Measurements from ENCODE around the gene CNIH3.

The CNIH3 gene

DNA sequence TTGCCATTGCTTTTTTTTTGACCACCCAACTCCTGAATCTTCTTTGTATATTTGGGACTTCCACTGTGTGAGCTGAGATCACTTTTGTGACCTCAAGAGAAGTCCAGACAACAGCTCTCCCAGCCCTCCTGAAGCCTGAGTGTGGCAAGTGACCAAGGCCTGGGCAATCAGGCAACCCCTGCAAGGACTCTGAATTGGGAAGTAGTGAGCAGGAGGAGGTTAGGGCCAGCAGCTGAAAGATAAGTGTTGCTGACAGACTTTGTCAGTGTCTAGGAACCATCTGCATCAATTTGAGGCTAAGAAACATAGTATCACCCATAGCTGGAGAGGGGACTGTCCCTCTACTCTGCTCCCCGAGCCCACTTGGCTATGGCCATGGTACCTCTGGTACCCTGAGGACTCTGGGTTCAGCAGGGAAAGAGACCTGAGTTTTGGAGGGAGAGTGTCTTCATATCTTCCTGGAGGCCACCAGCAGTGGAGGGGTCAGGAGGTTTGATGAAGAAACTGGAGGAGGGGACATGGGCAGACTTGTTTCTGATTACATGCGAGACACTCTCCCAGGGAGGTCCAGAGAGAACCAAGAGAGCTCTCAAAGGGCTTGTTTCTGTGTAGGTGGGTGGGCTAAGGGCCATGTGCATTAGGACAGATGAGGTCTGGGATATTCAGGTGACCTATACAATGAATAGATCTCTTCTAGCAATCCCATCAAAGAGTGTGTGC is 166.3 kb downstream of the CNIH3 start:
- Histone ChIP-seq H3K27ac (no peak overlapping the region), H3K4me3 (no peak overlapping the region), H3K9me3 (ENCODE audit: low read depth, low read length) (no peaks in the 10 kb centered on the region), H3K9ac (ENCODE audit: insufficient read length) (no peak overlapping the region), H3K36me3 (ENCODE audit: insufficient read depth, low read length) (no peaks in the 10 kb centered on the region)
- no peak for DNase-seq (ENCODE audit: low read depth, low spot score)
- TF ChIP-seq POLR2AphosphoS5 (IDR thresholded peaks at IDR 0.05; ENCODE audit: borderline replicate concordance, low read depth, low read length) (no peak), EZH2 (IDR thresholded peaks at IDR 0.05) (no peak), FOXP2 (optimal IDR thresholded peaks at IDR 0.05; ENCODE audit: control extremely low read depth, extremely low read length, insufficient read depth) (no peak)

DNA sequence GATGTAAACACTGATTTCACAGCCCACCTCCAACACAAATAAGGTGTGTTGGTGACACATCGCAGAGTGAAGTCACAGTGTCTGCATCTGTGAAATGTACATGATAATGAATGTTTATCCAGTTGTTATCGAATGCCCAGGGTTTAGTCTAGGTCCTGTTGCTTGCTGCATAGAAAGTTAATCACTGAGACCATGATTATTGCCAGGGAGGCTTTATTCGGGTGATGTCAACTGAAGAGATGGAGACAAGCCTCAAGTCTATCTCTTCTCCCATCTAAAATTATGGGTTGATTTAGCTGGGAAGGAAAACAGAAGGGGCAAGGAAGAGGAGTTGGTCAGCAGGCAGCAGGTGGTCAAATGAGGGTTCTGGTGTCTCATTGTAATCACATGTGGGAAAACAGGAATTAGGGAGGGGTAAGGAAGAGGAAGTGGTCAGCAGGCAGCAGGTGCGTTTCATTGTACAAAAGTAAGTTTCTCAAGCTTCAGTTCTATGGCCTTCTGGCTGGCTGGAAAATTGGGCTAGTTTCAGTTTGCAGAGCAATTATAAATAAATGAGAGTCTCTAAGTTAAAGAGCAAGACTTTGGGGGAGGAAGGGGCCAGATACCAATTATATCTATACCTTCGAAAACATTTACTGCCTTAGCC is 167.0 kb downstream of the CNIH3 start:
- H3K9ac ChIP-seq (ENCODE audit: insufficient read length): no peak overlapping the region
- TF ChIP-seq EZH2 (IDR thresholded peaks at IDR 0.05): no peak
- TF ChIP-seq POLR2AphosphoS5 (IDR thresholded peaks at IDR 0.05; ENCODE audit: borderline replicate concordance, low read depth, low read length): no peak
- TF ChIP-seq FOXP2 (optimal IDR thresholded peaks at IDR 0.05; ENCODE audit: control extremely low read depth, extremely low read length, insufficient read depth): no peak
- no peak for DNase-seq (ENCODE audit: low read depth, low spot score)
- no peak overlapping the region for H3K4me3 ChIP-seq
- H3K27ac ChIP-seq: no peak overlapping the region
- no peaks in the 10 kb centered on the region for H3K36me3 ChIP-seq (ENCODE audit: insufficient read depth, low read length)
- no peaks in the 10 kb centered on the region for H3K9me3 ChIP-seq (ENCODE audit: low read depth, low read length)

DNA sequence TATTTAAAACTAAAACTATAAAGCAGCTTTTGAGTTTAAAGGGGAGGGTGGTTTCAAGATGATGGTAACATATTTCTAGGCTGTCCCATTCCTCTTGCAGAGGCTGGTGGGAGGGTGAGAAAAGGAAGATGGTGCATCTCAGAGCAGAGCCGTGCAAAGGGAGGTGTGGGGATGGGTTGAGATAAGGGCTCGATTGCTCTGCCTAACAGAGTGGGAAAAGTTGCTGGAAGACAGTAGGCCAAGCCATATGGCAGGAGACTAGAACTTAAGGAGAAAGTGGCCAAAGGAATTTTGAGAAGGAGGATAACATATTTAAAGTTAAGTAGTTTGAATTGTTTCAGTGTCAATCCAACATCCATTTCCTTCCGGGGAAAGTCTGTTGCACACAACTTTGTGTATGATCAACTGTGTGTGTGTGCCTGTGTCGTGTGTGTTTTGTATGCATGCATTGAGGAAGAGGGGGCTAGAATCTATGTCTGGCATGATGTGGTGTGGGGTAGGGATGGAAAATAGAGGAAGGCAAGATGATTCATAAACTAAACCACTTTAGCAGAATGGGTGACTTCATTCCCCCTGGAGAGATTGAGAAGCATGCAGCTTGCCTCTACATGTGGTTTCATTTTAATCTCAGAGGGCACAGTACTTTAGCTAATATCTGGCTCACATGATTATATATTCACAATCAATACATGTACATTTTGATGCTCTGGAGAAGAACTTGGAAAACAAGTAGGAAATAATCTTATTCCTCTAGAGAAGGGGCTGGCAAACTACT is 168.3 kb downstream of the CNIH3 start:
- DNase-seq (ENCODE audit: low read depth, low spot score): no peak
- H3K9me3 ChIP-seq (ENCODE audit: low read depth, low read length): no peaks in the 10 kb centered on the region
- no peak overlapping the region for H3K27ac ChIP-seq
- H3K36me3 ChIP-seq (ENCODE audit: insufficient read depth, low read length): no peaks in the 10 kb centered on the region
- H3K9ac ChIP-seq (ENCODE audit: insufficient read length): no peak overlapping the region
- no peak overlapping the region for H3K4me3 ChIP-seq
- TF ChIP-seq POLR2AphosphoS5 (IDR thresholded peaks at IDR 0.05; ENCODE audit: borderline replicate concordance, low read depth, low read length) (no peak), FOXP2 (optimal IDR thresholded peaks at IDR 0.05; ENCODE audit: control extremely low read depth, extremely low read length, insufficient read depth) (no peak), EZH2 (IDR thresholded peaks at IDR 0.05) (no peak)

DNA sequence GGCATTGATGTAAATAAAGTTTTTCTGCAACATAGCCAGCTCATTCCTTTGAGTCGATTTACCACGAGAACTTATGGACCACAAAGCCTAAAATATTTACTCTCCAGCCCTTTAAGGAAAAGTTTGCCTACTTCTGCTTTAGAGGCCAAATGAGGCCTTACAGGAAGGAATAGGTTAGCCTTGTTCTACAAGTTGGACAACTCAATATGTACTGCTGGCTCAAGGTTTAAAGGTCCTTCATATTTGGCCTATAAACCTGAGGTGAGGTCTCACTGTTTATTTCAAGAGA is 168.9 kb downstream of the CNIH3 start:
- no peak for TF ChIP-seq EZH2 (IDR thresholded peaks at IDR 0.05)
- no peak for TF ChIP-seq POLR2AphosphoS5 (IDR thresholded peaks at IDR 0.05; ENCODE audit: borderline replicate concordance, low read depth, low read length)
- no peak for TF ChIP-seq FOXP2 (optimal IDR thresholded peaks at IDR 0.05; ENCODE audit: control extremely low read depth, extremely low read length, insufficient read depth)
- Histone ChIP-seq H3K9ac (ENCODE audit: insufficient read length) (no peak overlapping the region), H3K9me3 (ENCODE audit: low read depth, low read length) (no peaks in the 10 kb centered on the region), H3K27ac (no peak overlapping the region), H3K4me3 (no peak overlapping the region), H3K36me3 (ENCODE audit: insufficient read depth, low read length) (no peaks in the 10 kb centered on the region)
- DNase-seq (ENCODE audit: low read depth, low spot score): no peak

DNA sequence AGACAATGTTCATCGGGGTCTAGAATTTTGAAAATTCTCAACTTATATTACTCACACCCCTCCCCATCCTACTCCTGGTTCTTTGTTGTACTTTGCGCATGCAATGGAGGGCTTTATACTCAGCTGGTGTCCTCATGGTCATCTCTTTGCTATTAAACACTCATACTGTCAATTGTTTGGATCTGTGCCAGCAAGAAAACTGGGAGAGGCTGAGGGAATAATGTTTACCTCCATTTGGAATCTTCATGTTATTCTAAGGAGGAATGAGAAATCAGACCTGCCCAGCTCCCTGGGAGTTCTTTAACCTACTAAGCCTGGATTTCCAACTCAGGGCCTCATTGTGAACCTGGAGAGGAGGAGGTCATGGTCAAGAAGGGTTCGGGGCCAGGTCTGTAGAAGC is 169.5 kb downstream of the CNIH3 start:
- Histone ChIP-seq H3K9me3 (ENCODE audit: low read depth, low read length) (no peaks in the 10 kb centered on the region), H3K9ac (ENCODE audit: insufficient read length) (no peak overlapping the region), H3K27ac (no peak overlapping the region), H3K36me3 (ENCODE audit: insufficient read depth, low read length) (no peaks in the 10 kb centered on the region), H3K4me3 (no peak overlapping the region)
- no peak for DNase-seq (ENCODE audit: low read depth, low spot score)
- TF ChIP-seq FOXP2 (optimal IDR thresholded peaks at IDR 0.05; ENCODE audit: control extremely low read depth, extremely low read length, insufficient read depth) (no peak), EZH2 (IDR thresholded peaks at IDR 0.05) (no peak), POLR2AphosphoS5 (IDR thresholded peaks at IDR 0.05; ENCODE audit: borderline replicate concordance, low read depth, low read length) (no peak)

DNA sequence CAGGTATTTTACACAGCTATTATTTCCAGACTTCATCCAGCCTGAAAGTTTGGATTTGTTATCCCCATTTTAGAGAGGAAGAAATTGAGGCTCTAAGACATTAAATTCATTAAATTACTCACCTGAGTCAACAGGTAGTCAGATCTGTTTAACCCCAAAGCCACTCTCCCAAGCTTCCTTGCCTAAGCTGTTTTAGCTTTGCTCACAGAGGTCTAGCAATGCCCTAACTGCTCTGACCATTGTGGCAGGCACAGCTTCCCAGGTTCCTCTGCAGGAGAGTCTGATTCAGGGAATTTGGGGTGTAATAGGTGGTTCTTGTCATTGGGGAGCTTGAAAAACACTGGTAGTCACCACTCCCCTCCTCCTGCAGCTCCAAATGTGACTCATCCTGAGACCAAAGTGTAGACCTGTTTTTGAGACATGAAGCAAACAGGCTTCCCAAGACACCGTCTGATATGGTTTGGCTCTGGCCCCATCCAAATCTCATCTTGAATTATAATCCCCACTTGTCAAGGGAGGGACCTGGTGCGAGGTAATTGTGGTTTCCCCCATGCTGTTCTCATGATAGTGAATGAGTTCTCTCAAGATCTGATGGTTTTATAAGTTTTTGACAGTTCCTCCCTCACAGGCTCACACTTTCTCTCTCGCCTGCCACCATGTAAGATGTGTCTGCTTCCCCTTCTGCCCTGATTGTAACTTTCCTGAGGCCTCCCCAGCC is 170.6 kb downstream of the CNIH3 start:
- Histone ChIP-seq H3K4me3 (no peak overlapping the region), H3K36me3 (ENCODE audit: insufficient read depth, low read length) (no peaks in the 10 kb centered on the region), H3K9ac (ENCODE audit: insufficient read length) (no peak overlapping the region), H3K9me3 (ENCODE audit: low read depth, low read length) (no peaks in the 10 kb centered on the region), H3K27ac (no peak overlapping the region)
- no peak for TF ChIP-seq FOXP2 (optimal IDR thresholded peaks at IDR 0.05; ENCODE audit: control extremely low read depth, extremely low read length, insufficient read depth)
- no peak for TF ChIP-seq POLR2AphosphoS5 (IDR thresholded peaks at IDR 0.05; ENCODE audit: borderline replicate concordance, low read depth, low read length)
- TF ChIP-seq EZH2 (IDR thresholded peaks at IDR 0.05): no peak
- no peak for DNase-seq (ENCODE audit: low read depth, low spot score)

DNA sequence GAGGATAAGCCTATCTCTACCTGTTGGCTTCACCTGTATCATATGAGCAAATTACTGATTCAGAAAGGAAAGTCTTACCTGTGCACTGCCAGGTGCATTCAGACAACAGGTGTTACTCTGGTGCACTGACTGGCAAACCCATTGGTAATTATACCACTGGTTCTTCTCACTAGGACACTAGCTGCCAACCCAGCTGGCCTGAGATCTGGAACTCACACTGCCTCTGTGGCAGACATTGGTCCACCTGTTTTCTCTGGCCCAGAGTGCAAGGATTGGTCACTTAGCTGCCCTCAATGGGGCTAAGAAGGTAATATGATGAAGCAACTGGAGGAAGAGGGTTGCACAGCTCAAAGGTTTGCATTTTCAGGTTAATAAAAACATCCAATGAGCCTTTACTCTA is 173.2 kb downstream of the CNIH3 start:
- Histone ChIP-seq H3K36me3 (ENCODE audit: insufficient read depth, low read length) (no peaks in the 10 kb centered on the region), H3K9ac (ENCODE audit: insufficient read length) (no peak overlapping the region), H3K4me3 (no peak overlapping the region), H3K27ac (no peak overlapping the region), H3K9me3 (ENCODE audit: low read depth, low read length) (no peaks in the 10 kb centered on the region)
- no peak for TF ChIP-seq POLR2AphosphoS5 (IDR thresholded peaks at IDR 0.05; ENCODE audit: borderline replicate concordance, low read depth, low read length)
- no peak for TF ChIP-seq EZH2 (IDR thresholded peaks at IDR 0.05)
- TF ChIP-seq FOXP2 (optimal IDR thresholded peaks at IDR 0.05; ENCODE audit: control extremely low read depth, extremely low read length, insufficient read depth): no peak
- no peak for DNase-seq (ENCODE audit: low read depth, low spot score)

Data from SK-N-MC (cell line).